HEK293 (cell line): Measurements from ENCODE around the gene GCSAM.
A peak's percentile ranks its signal among the peaks of the same experiment; 100 is the strongest.

Source experiments
- CTCF ChIA-PET: fragments of 350-600 bp; formaldehyde crosslinking; extraction: SDS; loops from one replicate; lab custom pipeline; 2021; ENCODE audit warnings: antibody characterized with exemption; lab: Yijun Ruan, JAX
- POLR2A ChIA-PET: fragments of 300-600 bp; formaldehyde crosslinking; extraction: SDS; loops from one replicate; lab custom pipeline; 2020; ENCODE audit warnings: antibody characterized with exemption, inconsistent platforms; lab: Yijun Ruan, JAX
- H3K27ac ChIP-seq: fragments of 200-500 bp; sonication (Bioruptor generic); 2 replicates; pipeline ENCODE4 v1.5.1; 2014; ENCODE audit warnings: low read depth, low read length, control low read depth, inconsistent platforms; ENCODE audit errors: extremely low read depth
- H3K36me3 ChIP-seq, 2 experiments: fragments of 200-500 bp in 1 of 2; sonication (Bioruptor generic) in 1 of 2; 1 replicate in 1 of 2; 2 replicates in 1 of 2; pipeline ENCODE4 v1.5.1; 2014 to 2017; ENCODE audit warnings: inconsistent platforms in 2 of 2, low read length in 2 of 2; ENCODE audit not compliant: control insufficient read depth in 2 of 2, insufficient read depth in 1 of 2
- H3K4me1 ChIP-seq: fragments of 200-500 bp; sonication (Bioruptor generic); 2 replicates; pipeline ENCODE4 v1.5.1; 2014; ENCODE audit warnings: mild to moderate bottlenecking, low read length, inconsistent platforms; ENCODE audit not compliant: control insufficient read depth, insufficient read depth
- H3K4me3 ChIP-seq: 2 replicates; pipeline ENCODE4 v1.5.1; 2011; ENCODE audit warnings: low read depth, mild to moderate bottlenecking, control low read depth, low read length, moderate library complexity
- H3K9me3 ChIP-seq: fragments of 200-500 bp; sonication (Bioruptor generic); 2 replicates; pipeline ENCODE4 v1.5.1; 2014; ENCODE audit warnings: low read depth, low read length, inconsistent platforms; ENCODE audit not compliant: control insufficient read depth, insufficient read depth
- HOXA7 ChIP-seq: sonication (generic); formaldehyde crosslinking; IDR thresholded peaks from 2 replicates; pipeline ENCODE4 v1.8.1; 2022; ENCODE audit warnings: missing genetic modification reagents, borderline replicate concordance
- SETDB1 ChIP-seq: IDR thresholded peaks from one replicate; pipeline ENCODE4 v1.6.1; 2017; ENCODE audit warnings: mild to moderate bottlenecking, low read length, moderate library complexity, mixed read lengths; ENCODE audit not compliant: insufficient read length
- ZBTB20 ChIP-seq: fragments of 450-650 bp; formaldehyde crosslinking; IDR thresholded peaks from 2 replicates; pipeline ENCODE4 v1.5.1; 2016; ENCODE audit warnings: missing biosample characterization, missing genetic modification characterization
- ZNF133 ChIP-seq: fragments of 450-650 bp; formaldehyde crosslinking; IDR thresholded peaks from 2 replicates; pipeline ENCODE4 v1.5.1; 2016; ENCODE audit warnings: missing biosample characterization, missing genetic modification characterization
- ZNF140 ChIP-seq: fragments of 450-650 bp; formaldehyde crosslinking; IDR thresholded peaks from 2 replicates; pipeline ENCODE4 v1.5.1; 2016; ENCODE audit warnings: missing biosample characterization, missing genetic modification characterization
- ZNF24 ChIP-seq: fragments of 450-650 bp; formaldehyde crosslinking; IDR thresholded peaks from 2 replicates; pipeline ENCODE4 v1.5.1; 2016; ENCODE audit warnings: missing biosample characterization, missing genetic modification characterization
- ZNF302 ChIP-seq: fragments of 450-650 bp; formaldehyde crosslinking; IDR thresholded peaks from 2 replicates; pipeline ENCODE4 v1.5.1; 2016; ENCODE audit warnings: missing biosample characterization, missing genetic modification characterization, low read depth
- ZNF354C ChIP-seq: fragments of 450-650 bp; formaldehyde crosslinking; IDR thresholded peaks from 2 replicates; pipeline ENCODE4 v1.5.1; 2016; ENCODE audit warnings: missing biosample characterization, missing genetic modification characterization, low read depth, borderline replicate concordance
- ZNF501 ChIP-seq: fragments of 450-650 bp; formaldehyde crosslinking; IDR thresholded peaks from 2 replicates; pipeline ENCODE4 v1.5.1; 2016; ENCODE audit warnings: missing biosample characterization, missing genetic modification characterization
- ZNF549 ChIP-seq: fragments of 450-650 bp; IDR thresholded peaks from 2 replicates; pipeline ENCODE4 v1.5.1; 2018; ENCODE audit warnings: missing biosample characterization, missing genetic modification characterization, mild to moderate bottlenecking, inconsistent platforms, moderate library complexity
- ZNF561 ChIP-seq: fragments of 450-650 bp; IDR thresholded peaks from 2 replicates; pipeline ENCODE4 v1.5.1; 2018; ENCODE audit warnings: missing biosample characterization, missing genetic modification characterization, borderline replicate concordance
- ZNF596 ChIP-seq: fragments of 450-650 bp; IDR thresholded peaks from 2 replicates; pipeline ENCODE4 v1.5.0; 2018; ENCODE audit warnings: missing biosample characterization, mild to moderate bottlenecking, missing genetic modification characterization, moderate library complexity
- ZNF600 ChIP-seq: fragments of 450-650 bp; formaldehyde crosslinking; IDR thresholded peaks from 2 replicates; pipeline ENCODE4 v1.5.1; 2016; ENCODE audit warnings: missing biosample characterization, missing genetic modification characterization
- ZNF677 ChIP-seq: fragments of 450-650 bp; IDR thresholded peaks from 2 replicates; pipeline ENCODE4 v1.5.0; 2018; ENCODE audit warnings: missing biosample characterization, mild to moderate bottlenecking, missing genetic modification characterization, moderate library complexity
- ZNF830 ChIP-seq: fragments of 450-650 bp; IDR thresholded peaks from 2 replicates; pipeline ENCODE4 v1.5.0; 2018; ENCODE audit warnings: missing biosample characterization, missing genetic modification characterization, low read depth, mild to moderate bottlenecking, moderate library complexity
- TF ChIP-seq, protein P1 (sequence below): fragments of 450-650 bp; formaldehyde crosslinking; IDR thresholded peaks from 2 replicates; pipeline ENCODE4 v1.5.1; 2016; ENCODE audit warnings: missing biosample characterization, missing genetic modification characterization, low read depth
- TF ChIP-seq, protein P2 (sequence below): fragments of 450-650 bp; formaldehyde crosslinking; IDR thresholded peaks from 2 replicates; pipeline ENCODE4 v1.5.1; 2016; ENCODE audit warnings: missing biosample characterization, missing genetic modification characterization
- TF ChIP-seq, protein P3 (sequence below): fragments of 450-650 bp; formaldehyde crosslinking; IDR thresholded peaks from 2 replicates; pipeline ENCODE4 v1.5.1; 2016; ENCODE audit warnings: missing biosample characterization, missing genetic modification characterization

Gene GCSAM

DNA sequence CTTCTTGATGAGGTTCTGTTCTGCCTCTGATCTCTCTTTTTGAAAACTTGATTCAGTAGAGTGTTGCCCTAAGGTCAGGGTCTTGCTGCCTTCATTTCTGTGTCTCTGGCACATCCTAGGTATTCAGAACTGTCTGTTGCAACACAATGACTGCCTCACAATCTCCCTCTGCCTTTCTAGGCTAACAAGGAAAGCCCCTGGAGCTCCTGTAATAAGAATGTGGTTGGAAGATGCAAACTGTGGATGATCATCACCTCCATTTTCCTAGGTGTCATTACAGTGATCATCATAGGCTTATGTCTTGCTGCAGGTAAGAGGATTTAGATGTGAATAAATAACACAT lies 39.9 kb downstream of the GCSAM start:
- ChIA-PET CTCF (interaction anchor here (1.0 kb wide), 1 partner anchor 50 kb away, joined by 3 read pairs; no protein-coding TSS in a partner anchor), POLR2A (no interaction called here)
- peaks cover 28% of the 10 kb centered on the region; the same call in 1 of the 2 replicates for H3K4me1 ChIP-seq
- H3K4me3 ChIP-seq, result no peak overlapping the region
- peaks cover 4 to 12% of the 10 kb centered on the region in 2 experiments; a peak in 2 of 3 replicates for H3K36me3 ChIP-seq
- no peak overlapping the region for H3K27ac ChIP-seq
- no peaks in the 10 kb centered on the region for H3K9me3 ChIP-seq
- TF ChIP-seq, protein P1, sequence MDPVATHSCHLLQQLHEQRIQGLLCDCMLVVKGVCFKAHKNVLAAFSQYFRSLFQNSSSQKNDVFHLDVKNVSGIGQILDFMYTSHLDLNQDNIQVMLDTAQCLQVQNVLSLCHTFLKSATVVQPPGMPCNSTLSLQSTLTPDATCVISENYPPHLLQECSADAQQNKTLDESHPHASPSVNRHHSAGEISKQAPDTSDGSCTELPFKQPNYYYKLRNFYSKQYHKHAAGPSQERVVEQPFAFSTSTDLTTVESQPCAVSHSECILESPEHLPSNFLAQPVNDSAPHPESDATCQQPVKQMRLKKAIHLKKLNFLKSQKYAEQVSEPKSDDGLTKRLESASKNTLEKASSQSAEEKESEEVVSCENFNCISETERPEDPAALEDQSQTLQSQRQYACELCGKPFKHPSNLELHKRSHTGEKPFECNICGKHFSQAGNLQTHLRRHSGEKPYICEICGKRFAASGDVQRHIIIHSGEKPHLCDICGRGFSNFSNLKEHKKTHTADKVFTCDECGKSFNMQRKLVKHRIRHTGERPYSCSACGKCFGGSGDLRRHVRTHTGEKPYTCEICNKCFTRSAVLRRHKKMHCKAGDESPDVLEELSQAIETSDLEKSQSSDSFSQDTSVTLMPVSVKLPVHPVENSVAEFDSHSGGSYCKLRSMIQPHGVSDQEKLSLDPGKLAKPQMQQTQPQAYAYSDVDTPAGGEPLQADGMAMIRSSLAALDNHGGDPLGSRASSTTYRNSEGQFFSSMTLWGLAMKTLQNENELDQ (tag by site-specific recombination), result no peak
- TF ChIP-seq ZNF24 (tag by site-specific recombination), result no peak
- no peak for TF ChIP-seq HOXA7 (CRISPR knock-in tag)
- TF ChIP-seq ZNF302 (tag by site-specific recombination), result no peak
- no peak for TF ChIP-seq ZNF830 (tag by site-specific recombination)
- no peak for TF ChIP-seq ZNF140
- TF ChIP-seq, protein P2, sequence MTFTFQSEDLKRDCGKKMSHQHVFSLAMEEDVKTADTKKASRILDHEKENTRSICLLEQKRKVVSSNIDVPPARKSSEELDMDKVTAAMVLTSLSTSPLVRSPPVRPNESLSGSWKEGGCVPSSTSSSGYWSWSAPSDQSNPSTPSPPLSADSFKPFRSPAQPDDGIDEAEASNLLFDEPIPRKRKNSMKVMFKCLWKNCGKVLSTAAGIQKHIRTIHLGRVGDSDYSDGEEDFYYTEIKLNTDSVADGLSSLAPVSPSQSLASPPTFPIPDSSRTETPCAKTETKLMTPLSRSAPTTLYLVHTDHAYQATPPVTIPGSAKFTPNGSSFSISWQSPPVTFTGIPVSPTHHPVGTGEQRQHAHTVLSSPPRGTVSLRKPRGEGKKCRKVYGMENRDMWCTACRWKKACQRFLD (tag by site-specific recombination), result no peak
- TF ChIP-seq ZNF561 (tag by site-specific recombination), result no peak
- TF ChIP-seq ZNF501 (tag by site-specific recombination), result no peak
- TF ChIP-seq ZNF354C (tag by site-specific recombination), result no peak
- no peak for TF ChIP-seq ZNF596 (tag by site-specific recombination)
- no peak for TF ChIP-seq SETDB1
- TF ChIP-seq ZNF600, result no peak
- TF ChIP-seq, protein P3, sequence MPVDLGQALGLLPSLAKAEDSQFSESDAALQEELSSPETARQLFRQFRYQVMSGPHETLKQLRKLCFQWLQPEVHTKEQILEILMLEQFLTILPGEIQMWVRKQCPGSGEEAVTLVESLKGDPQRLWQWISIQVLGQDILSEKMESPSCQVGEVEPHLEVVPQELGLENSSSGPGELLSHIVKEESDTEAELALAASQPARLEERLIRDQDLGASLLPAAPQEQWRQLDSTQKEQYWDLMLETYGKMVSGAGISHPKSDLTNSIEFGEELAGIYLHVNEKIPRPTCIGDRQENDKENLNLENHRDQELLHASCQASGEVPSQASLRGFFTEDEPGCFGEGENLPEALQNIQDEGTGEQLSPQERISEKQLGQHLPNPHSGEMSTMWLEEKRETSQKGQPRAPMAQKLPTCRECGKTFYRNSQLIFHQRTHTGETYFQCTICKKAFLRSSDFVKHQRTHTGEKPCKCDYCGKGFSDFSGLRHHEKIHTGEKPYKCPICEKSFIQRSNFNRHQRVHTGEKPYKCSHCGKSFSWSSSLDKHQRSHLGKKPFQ (tag by site-specific recombination), result no peak
- TF ChIP-seq ZBTB20 (tag by site-specific recombination), result no peak
- TF ChIP-seq ZNF133 (tag by site-specific recombination), result no peak

DNA sequence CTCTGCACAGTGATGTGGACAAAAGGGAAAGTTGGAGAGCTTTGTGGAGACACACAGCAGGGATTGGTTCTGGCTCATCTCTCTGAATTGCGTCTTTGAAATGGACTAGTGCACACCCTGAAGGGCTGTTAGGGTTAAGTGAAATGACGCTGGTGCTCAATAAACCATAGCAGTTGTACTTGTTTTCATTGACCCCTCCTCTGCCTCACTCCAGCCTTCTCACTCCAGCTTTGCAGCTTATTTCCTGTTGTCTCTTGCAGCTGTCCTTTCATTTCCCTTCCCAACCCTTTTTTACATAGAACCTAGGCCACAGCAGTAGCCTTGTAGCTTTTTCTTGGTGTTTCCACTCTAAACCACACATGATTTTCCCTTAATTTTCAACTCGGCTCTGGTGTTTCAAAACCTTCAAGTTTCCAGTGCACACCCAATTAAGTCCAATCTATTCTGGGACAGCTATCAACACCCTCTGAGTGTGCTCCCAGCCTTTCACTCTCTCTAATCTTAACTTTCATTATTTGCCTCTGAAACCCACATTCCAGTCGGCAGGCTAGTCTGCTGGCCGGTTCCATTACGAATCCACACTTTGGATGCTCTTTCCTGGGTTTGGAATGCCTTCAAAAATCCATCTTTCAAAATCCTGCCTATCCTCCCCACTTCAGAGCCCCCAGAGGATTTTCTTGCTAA lies 40.4 kb downstream of the GCSAM start:
- CTCF ChIA-PET, result no interaction called here

More for the DNA sequence above, 40.4 kb downstream of the GCSAM start:
- TF ChIP-seq ZNF677 (tag by site-specific recombination) (peak; percentile 16; the same call in 1 of the 2 replicates), ZNF549 (tag by site-specific recombination) (no peak)
- TF ChIP-seq, all 188 proteins: peak for 1
- Histone ChIP-seq H3K36me3 (peaks cover 4 to 12% of the 10 kb centered on the region in 2 experiments; a peak in 2 of 3 replicates), H3K4me3 (no peak overlapping the region), H3K9me3 (no peaks in the 10 kb centered on the region), H3K4me1 (peaks cover 23% of the 10 kb centered on the region; the same call in 1 of the 2 replicates), H3K27ac (no peak overlapping the region)
- POLR2A ChIA-PET, result no interaction called here
